SH-SY5Y (cell line): ENCODE results near the gene ANKK1.

Experiments used
- GATA2 ChIP-seq: IDR thresholded peaks from 2 replicates; pipeline ENCODE4 v1.6.1; 2011; ENCODE audit warnings: mild to moderate bottlenecking, low read depth, low read length
- GATA3 ChIP-seq: IDR thresholded peaks from 2 replicates; pipeline ENCODE4 v1.6.1; 2011; ENCODE audit warnings: low read depth, mild to moderate bottlenecking, low read length, moderate library complexity

DNA sequence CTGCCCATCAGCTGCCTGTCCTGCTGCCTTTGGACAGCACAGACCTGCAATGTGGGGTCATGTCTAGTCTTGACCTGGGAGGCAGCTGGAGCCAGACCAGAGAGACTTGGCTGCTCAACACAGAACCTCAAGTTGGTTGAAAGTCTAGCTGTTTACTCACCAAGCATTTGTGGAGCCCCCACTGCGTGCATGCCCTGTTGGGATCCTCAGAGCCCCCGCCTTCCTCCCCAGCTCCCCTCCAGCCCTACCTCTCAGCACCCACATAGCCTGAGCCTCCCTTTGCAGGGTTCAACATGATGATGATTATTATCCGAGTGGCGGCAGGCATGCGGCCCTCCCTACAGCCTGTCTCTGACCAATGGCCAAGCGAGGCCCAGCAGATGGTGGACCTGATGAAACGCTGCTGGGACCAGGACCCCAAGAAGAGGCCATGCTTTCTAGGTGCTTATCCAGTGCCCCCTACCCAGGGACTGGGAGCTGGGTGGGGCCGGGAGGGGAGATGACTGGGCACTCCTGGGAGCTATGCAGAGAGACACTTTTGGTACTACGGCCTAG lies 8.3 kb downstream of the ANKK1 start:
- no peak for TF ChIP-seq GATA2
- no peak for TF ChIP-seq GATA3
